Spleen (tissue), 11 donors: Measurements from ENCODE around the gene DNM3. TPM values are rescaled to one million over a fixed set of nuclear protein-coding genes. Genes with fewer than 3 reads are reported as not detected.
A peak's percentile ranks its signal among the peaks of the same experiment; 100 is the strongest.

ENCODE experiments used
- DNase-seq: peaks from one replicate; pipeline ENCODE4 v3.0.0-alpha.2; 2020
- H3K27ac ChIP-seq, 8 donors: fragments of 200-600 bp; sonication (generic) in 7 of 8; 1 replicate in 4 of 8; 2 replicates in 4 of 8; pipeline versions ENCODE4 v1.5.0 to v1.8.0; 2016 to 2021; ENCODE audit warnings: inconsistent platforms in 4 of 8, mild to moderate bottlenecking in 4 of 8, moderate library complexity in 1 of 8
- H3K27me3 ChIP-seq, 7 donors: fragments of 200-600 bp; sonication (generic) in 6 of 7; replicated peaks in 1 of 7; 1 replicate in 4 of 7; 2 replicates in 3 of 7; pipeline versions ENCODE4 v1.5.0 to v1.8.0; 2016 to 2021; ENCODE audit warnings: inconsistent platforms in 3 of 7, mild to moderate bottlenecking in 1 of 7
- H3K36me3 ChIP-seq, 6 donors: fragments of 200-600 bp; sonication (generic) in 5 of 6; 1 replicate in 4 of 6; 2 replicates in 2 of 6; pipeline versions ENCODE4 v1.5.0 to v1.8.0; 2016 to 2021; ENCODE audit warnings: inconsistent platforms in 2 of 6
- H3K4me1 ChIP-seq, 6 donors: fragments of 200-600 bp; sonication (generic) in 5 of 6; 1 replicate in 3 of 6; 2 replicates in 3 of 6; pipeline versions ENCODE4 v1.5.0 to v1.8.0; 2016 to 2021; ENCODE audit warnings: inconsistent platforms in 3 of 6
- H3K4me3 ChIP-seq, 8 donors: fragments of 200-600 bp; sonication (generic) in 7 of 8; 1 replicate in 4 of 8; 2 replicates in 4 of 8; pipeline versions ENCODE4 v1.5.0 to v1.8.0; 2016 to 2021; ENCODE audit warnings: inconsistent platforms in 4 of 8, mild to moderate bottlenecking in 4 of 8, moderate library complexity in 2 of 8
- H3K9me3 ChIP-seq, 8 donors: fragments of 200-600 bp; sonication (generic) in 7 of 8; 1 replicate in 4 of 8; 2 replicates in 4 of 8; pipeline versions ENCODE4 v1.5.0 to v1.8.0; 2016 to 2021; ENCODE audit warnings: inconsistent platforms in 4 of 8
- CTCF ChIP-seq, 11 experiments: fragments of 200-600 bp in 7 of 11; fragments of 450-650 bp in 4 of 11; sonication (generic) in 4 of 11; IDR thresholded peaks in 8 of 11; conservative IDR thresholded peaks in 3 of 11; 1 replicate in 7 of 11; 2 replicates in 4 of 11; pipeline versions ENCODE4 v1.4.0 to v1.8.0; 2016 to 2021; ENCODE audit warnings: antibody characterized with exemption in 11 of 11, inconsistent platforms in 4 of 11, mild to moderate bottlenecking in 1 of 11
- POLR2A ChIP-seq, 3 donors: fragments of 450-650 bp; IDR thresholded peaks; one replicate each; pipeline ENCODE4 v1.5.1; 2017; ENCODE audit warnings: antibody characterized with exemption in 3 of 3, mild to moderate bottlenecking in 1 of 3
- POLR2AphosphoS5 ChIP-seq, 3 donors: sonication (generic); formaldehyde crosslinking; IDR thresholded peaks; one replicate each; pipeline ENCODE4 v1.5.1; 2017; ENCODE audit warnings: antibody characterized with exemption in 3 of 3
- WGBS, 5 donors: extraction: QIAGEN DNeasy Blood & Tissue Kit in 3 of 5; methylation state at CpG; one replicate each; pipeline versions ENCODE4 v1.1.5 to v1.1.7; 2013 to 2018; 5-methylcytosine and 5-hydroxymethylcytosine counted together
- intact Hi-C: fragments of 100-400 bp; cut with DNase I; formaldehyde crosslinking; loops from one replicate; pipeline ENCODE4 v1.15.0; 2023; ENCODE audit warnings: low total_unique reads
- polyA plus RNA-seq, 3 donors: library from polyadenylated mRNA; stranded (reverse); fragments of 200-250 nt; gene quantifications; one replicate each; pipeline ENCODE4 v1.2.1, GENCODE V29; 2013
- total RNA-seq, 7 donors: library from RNA; depleted of rRNA in 3 of 7; stranded (reverse); fragments of >200 nt in 3 of 7; fragmentation: NEBNext Ultra II Directional in 4 of 7; extraction: Animal tissue kit (Norgen Biotek cat#: 25700) in 4 of 7; gene quantifications; one replicate each; pipeline versions ENCODE4 v1.1.0 to v1.2.1, GENCODE V29; 2016 to 2021
- donor health status: healthy with polysubstance abuse.
- donor health status: DM: no; HTN: no; CAD: no; lungs with moderate emphysema.
- donor health status: DM: no; HTN: no; CAD: no.
- donor health status: Bipolar disorder and iron deficiency.
- donor health status: healthy.
- donor health status: DM: no; HTN: no; CAD: no.
- donor health status: DM: yes; HTN: yes; CAD: no.

Gene DNM3
- total and polyA plus RNA-seq, 10 donors: 0.61 to 10.2 (median 4.9) TPM

GRCh38 chr1:172140072-172140471 lies 298.8 kb downstream of the DNM3 start:
- 60 to 87% (median 67%) methylated on average over 3 of the region's 3 CpGs for WGBS, 5 donors
- TF ChIP-seq CTCF (IDR thresholded peaks at IDR 0.05 in 8 of 11, conservative IDR thresholded peaks at IDR 0.05 in 3 of 11): no peak
- TF ChIP-seq POLR2A (IDR thresholded peaks at IDR 0.05): no peak
- TF ChIP-seq POLR2AphosphoS5 (IDR thresholded peaks at IDR 0.05): no peak
- intact Hi-C loops: no loop called here
- peak overlapping the region; percentile 28 to 94 (median 86) for H3K27ac ChIP-seq
- H3K4me1 ChIP-seq: peaks cover 0 to 25% (median 2%) of the 10 kb centered on the region in 6 donors
- no peaks in the 10 kb centered on the region for H3K36me3 ChIP-seq
- no peaks in the 10 kb centered on the region for H3K27me3 ChIP-seq
- no peaks in the 10 kb centered on the region for H3K9me3 ChIP-seq
- peak overlapping the region in 5 of 8 donors; percentile 0 to 67 (median 8) for H3K4me3 ChIP-seq
- DNase-seq: no peak

GRCh38 chr1:172140591-172140990 lies 299.3 kb downstream of the DNM3 start:
- H3K4me1 ChIP-seq: peaks cover 0 to 25% (median 3%) of the 10 kb centered on the region in 6 donors
- no peak for TF ChIP-seq POLR2AphosphoS5 (IDR thresholded peaks at IDR 0.05)
- TF ChIP-seq POLR2A (IDR thresholded peaks at IDR 0.05): no peak
- no peak for TF ChIP-seq CTCF (IDR thresholded peaks at IDR 0.05 in 8 of 11, conservative IDR thresholded peaks at IDR 0.05 in 3 of 11)
- H3K36me3 ChIP-seq: no peaks in the 10 kb centered on the region
- peak overlapping the region in 7 of 8 donors; percentile 81 to 94 (median 86) for H3K27ac ChIP-seq
- peak overlapping the region in 5 of 8 donors; percentile 1 to 67 (median 39) for H3K4me3 ChIP-seq
- intact Hi-C loops: no loop called here
- DNase-seq: no peak
- H3K27me3 ChIP-seq: no peaks in the 10 kb centered on the region
- no peaks in the 10 kb centered on the region for H3K9me3 ChIP-seq

GRCh38 chr1:172141341-172141881 lies 300.1 kb downstream of the DNM3 start:
- intact Hi-C loops: no loop called here
- TF ChIP-seq POLR2AphosphoS5 (IDR thresholded peaks at IDR 0.05): no peak
- WGBS, 5 donors: 45 to 73% (median 60%) methylated on average over 7 of the region's 7 CpGs
- Histone ChIP-seq H3K36me3 (no peaks in the 10 kb centered on the region), H3K27me3 (no peaks in the 10 kb centered on the region), H3K4me3 (peak overlapping the region in 7 of 8 donors; percentile 20 to 67 (median 37)), H3K9me3 (no peaks in the 10 kb centered on the region), H3K4me1 (peaks cover 0 to 22% (median 3%) of the 10 kb centered on the region in 6 donors), H3K27ac (peak overlapping the region; percentile 69 to 94 (median 86))
- no peak for DNase-seq

GRCh38 chr1:172142324-172142723 lies 301.0 kb downstream of the DNM3 start:
- DNase-seq: no peak
- intact Hi-C loops: no loop called here
- no peaks in the 10 kb centered on the region for H3K27me3 ChIP-seq
- H3K36me3 ChIP-seq: no peaks in the 10 kb centered on the region
- H3K4me3 ChIP-seq: peak overlapping the region in 7 of 8 donors; percentile 30 to 67 (median 37)
- peak overlapping the region; percentile 69 to 94 (median 86) for H3K27ac ChIP-seq
- 50 to 76% (median 67%) methylated on average over 5 of the region's 5 CpGs for WGBS, 5 donors
- peaks cover 0 to 16% (median 3%) of the 10 kb centered on the region in 6 donors for H3K4me1 ChIP-seq
- no peak for TF ChIP-seq POLR2AphosphoS5 (IDR thresholded peaks at IDR 0.05)
- no peak for TF ChIP-seq CTCF (IDR thresholded peaks at IDR 0.05 in 8 of 11, conservative IDR thresholded peaks at IDR 0.05 in 3 of 11)
- no peak for TF ChIP-seq POLR2A (IDR thresholded peaks at IDR 0.05)
- H3K9me3 ChIP-seq: no peaks in the 10 kb centered on the region
